NCI-H345 treated with DMSO at 0.1 percent for 48 hours (cell line): ENCODE data around the gene ARHGEF12.

ENCODE experiments used
- DNase-seq: peaks from one replicate; lab custom pipeline; 2025; ENCODE audit not compliant: unreplicated experiment; lab: John Stamatoyannopoulos, UW

Gene ARHGEF12

GRCh38 chr11:120385655-120386054 is 49.4 kb downstream of the ARHGEF12 start:
- no peak for DNase-seq

DNA sequence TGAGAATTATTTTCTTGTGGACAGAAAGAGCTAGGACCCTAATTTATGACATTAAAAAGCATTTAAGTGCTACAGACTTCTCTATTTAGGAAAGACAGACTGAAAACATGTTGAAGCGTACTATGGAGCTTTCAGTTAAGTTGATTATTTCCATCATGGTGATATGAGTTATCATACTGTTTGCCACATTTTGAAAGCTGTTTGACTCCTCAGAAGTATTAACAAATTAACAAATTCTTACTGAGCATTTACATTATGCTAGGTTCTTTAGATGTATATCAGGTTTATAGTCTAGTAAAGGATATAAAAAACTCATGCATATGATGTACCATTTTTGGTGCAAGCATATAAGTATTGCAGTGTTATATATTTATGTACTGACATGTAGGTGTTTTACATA is 50.1 kb downstream of the ARHGEF12 start:
- no peak for DNase-seq

GRCh38 chr11:120386774-120387371 is 50.7 kb downstream of the ARHGEF12 start:
- DNase-seq = no peak

GRCh38 chr11:120388261-120388660 is 52.0 kb downstream of the ARHGEF12 start:
- no peak for DNase-seq

- no peak for DNase-seq
Measured at GRCh38 chr11:120389693-120390584, 53.7 kb downstream of the ARHGEF12 start.

DNA sequence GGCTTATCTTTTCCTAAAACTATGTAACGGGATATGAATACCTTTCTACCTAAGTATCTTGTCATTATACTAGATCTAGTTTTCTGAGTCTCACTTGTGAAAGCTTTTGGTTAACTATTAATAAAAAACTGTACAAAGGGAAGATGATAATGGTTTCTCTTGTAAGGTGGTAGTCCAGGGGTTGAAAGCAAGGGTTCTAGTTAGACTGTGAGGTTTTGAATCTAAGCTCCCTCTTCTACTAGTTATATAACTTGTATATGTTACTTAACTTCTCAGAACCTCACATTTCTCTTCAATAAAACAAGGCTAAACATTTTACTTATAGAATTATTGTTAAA is 54.3 kb downstream of the ARHGEF12 start:
- DNase-seq = no peak

- DNase-seq = no peak
Measured at GRCh38 chr11:120391292-120391691, 55.1 kb downstream of the ARHGEF12 start.

DNA sequence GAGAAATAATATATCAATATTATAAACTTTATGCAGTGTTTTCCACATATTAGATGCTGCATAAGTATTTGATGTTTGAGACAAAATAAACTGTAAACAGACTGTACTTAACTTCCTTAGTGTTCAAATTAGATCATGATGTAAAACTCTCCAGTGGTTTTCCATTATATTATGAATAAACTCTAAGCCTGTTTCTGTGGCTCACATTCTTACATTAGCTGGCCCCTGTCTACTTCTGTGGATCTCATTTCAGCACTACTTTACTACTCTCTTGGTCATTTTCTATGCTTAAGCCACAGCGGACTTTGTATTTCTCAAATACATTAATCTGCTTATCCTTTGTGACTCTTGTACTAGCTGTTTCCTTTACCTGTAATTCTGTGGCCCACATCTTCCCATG is 55.6 kb downstream of the ARHGEF12 start:
- no peak for DNase-seq

DNA sequence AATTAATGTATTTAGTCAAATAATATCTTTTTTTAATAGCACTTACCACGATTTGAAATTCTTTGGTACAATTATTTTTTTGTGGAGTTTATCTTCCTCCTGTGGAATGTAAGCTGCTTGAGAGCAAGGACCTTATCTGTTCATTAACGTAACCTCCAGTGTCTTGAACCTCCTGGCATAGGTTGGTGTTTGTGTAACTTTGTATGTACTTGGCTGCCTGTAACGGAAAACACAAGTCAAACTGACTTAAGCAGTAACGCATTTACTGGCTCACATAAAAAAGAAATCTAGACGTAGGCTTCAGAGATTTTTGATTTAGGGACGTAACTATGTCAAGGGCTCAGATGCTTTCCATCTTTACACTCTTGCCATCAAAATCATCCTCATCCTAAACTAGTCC is 56.1 kb downstream of the ARHGEF12 start:
- DNase-seq = no peak

GRCh38 chr11:120392793-120393192 is 56.6 kb downstream of the ARHGEF12 start:
- no peak for DNase-seq

DNA sequence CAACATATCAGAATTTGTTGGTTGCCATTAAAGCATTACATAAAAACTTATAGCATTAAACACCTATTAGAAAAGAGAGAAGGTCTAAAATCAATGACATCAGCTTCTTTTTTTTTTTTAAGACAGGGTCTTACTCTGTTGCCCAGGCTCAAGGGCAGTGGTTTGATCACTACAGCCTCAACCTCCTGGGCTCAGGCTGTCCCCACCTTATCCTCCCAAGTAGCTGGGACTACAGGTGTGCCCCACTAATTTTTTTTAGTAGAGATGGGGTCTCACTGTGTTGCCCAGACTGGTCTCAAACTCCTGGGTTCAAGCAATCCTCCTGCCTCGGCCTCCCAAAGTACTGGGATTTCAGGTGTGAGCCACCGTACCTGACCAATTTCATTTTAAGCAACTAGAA is 57.9 kb downstream of the ARHGEF12 start:
- DNase-seq = no peak

DNA sequence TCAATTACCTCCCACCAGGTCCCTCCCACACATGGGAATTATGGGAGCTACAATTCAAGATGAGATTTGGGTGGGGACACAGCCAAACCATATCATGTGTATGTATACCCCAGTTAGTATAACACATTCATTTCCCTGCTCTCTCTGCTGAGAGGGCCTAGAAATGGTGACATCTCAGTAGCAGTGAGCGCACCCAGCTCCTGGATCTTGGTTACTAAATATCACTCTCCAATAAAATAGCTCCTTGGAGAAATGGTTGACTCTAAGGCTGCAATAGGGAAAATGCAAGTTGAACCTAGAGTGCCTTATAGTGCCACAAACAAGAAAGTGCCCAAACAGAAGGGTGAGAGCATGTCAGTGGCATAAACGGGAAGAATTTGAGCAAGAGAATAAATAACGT is 59.6 kb downstream of the ARHGEF12 start:
- no peak for DNase-seq

DNA sequence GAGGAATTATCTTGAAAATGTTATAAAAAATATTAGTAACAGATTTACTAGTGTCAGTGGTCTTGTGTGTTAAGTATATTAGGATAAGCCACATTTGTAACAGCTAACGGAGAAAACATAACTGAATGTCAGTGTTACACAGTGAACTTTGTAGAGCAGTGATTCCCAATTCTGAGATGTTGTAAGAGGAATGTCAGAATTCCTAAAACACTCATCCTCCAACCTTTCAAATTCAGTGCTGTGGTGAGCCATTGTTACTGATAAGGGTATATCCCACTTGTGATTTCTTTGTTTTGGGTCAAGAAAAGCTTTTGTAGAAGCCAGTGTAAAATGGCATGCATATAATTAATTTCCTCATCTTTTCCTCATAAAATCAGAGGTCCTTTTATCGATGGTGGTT is 61.9 kb downstream of the ARHGEF12 start:
- no peak for DNase-seq

DNA sequence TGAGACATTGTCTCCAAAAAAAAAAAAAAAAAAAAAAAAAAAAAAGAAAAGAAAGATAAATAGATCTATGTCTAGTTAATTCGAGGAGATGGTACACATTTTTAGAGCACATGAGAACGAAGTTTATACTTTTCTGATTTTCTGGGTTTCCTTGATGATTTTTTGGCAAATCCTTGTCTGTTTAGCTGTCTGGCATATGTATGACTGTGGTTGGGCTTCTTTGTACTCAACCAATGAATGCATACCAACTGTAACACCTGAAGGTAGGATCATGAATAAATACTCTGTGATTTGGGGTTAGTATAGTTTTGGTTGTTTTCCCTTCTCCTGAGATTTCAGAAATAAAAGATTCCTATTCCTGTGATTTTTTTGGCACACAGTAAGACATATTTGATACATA is 63.1 kb downstream of the ARHGEF12 start:
- no peak for DNase-seq

DNA sequence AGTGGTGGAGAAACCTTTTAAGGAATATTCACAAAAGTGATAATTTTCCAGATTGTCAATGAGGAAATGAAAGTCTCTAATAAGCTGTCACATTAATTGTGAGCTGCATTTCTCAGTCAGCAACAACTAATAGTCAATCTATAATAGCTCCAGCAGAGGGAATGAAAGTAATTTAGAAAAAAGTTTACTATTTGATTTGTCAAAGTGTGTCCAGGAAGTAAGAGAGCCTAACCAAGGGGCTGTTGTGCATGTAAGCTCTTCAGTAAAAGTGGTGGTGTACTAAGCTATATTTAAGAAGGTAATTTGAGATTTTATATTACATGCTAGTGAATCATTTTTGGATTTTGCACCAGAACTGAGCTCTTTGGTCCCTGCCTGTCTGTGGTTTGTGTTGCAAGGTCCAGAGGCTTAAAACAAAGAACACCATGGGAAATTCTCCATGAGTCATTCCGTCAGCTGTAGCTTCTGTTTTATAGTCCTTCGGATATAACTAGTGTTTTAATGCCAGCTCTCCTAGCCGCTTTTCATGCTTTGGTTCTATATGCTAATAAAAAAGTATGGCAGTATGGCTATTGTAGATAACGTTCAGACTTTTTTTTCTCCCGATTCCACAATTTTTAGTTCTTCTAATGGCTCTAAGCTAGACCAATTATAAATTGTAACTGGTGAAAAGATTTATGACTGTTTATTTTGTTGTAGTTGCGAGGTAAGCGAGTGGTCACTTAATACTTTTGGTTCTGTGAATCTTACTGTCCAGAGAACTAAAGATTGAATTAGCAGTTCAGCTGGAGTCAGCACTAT is 64.6 kb downstream of the ARHGEF12 start:
- no peak for DNase-seq

- DNase-seq = no peak
Measured at GRCh38 chr11:120401506-120401905, 65.3 kb downstream of the ARHGEF12 start.

GRCh38 chr11:120403966-120404365 is 67.8 kb downstream of the ARHGEF12 start:
- no peak for DNase-seq

GRCh38 chr11:120404495-120404894 is 68.3 kb downstream of the ARHGEF12 start:
- DNase-seq = no peak

- DNase-seq = no peak
Measured at GRCh38 chr11:120409655-120410054, 73.4 kb downstream of the ARHGEF12 start.

DNA sequence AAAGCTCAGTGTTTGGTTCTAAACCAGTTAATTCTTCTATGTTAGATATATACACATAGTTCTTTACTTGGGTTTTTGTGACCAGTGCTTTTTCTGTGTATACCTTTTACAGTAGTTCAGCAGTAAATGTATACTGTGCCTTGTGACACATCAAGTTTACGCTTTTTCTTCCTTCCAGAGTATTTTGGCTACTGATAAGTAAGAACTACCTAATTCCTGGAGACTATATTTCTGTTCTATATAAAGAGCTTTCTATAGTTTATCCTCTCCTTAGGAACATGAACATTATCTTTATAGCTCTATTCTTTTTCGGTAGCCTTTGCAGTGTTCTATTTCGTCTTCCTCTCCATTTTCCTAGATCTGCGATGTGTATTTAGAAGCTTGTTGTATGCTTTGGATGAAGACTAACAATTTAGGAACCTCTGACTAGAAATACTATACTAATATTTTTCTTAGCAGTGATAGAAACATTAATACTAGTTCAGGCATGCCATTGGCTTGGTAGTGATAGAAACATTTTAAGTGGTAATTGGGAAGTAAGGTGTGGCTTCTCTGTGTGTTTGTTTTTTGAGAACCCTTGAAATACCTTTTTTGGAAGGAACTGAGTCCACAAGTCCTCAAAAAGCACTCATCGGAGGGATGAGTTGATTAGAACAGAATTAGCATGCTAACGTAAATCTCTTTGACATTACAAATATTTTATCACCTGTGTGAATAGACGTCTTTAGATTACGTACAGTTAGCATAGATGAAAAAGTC is 74.6 kb downstream of the ARHGEF12 start:
- no peak for DNase-seq

DNA sequence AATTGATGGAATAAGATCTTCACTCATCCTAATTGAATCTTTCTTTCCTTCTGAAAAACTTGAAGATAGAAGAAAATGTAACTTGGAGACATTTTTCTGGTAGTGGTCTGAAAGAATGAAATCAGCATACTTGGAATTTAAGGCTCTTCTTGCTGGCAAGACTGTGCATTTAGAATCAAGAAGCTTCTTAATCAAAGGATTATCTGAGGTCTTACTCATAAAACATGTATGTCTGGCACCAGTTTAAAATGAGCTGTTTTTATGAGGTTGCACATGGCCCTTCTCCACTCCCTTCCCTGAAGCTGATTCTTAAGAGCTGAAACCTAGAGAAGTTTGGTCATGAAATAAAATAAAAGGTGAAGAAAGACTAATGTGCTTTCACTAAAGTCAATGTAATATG is 77.3 kb downstream of the ARHGEF12 start:
- DNase-seq = no peak
